Activated T-helper 9 cell treated with anti-CD3 and anti-CD28 coated beads, Interleukin-2, amount 50 U/mL, for 16 hours (primary cell): ENCODE results near the gene WDR7.

Experiments used
- DNase-seq: peaks from one replicate; pipeline ENCODE4 v3.0.0-alpha.2; 2020; ENCODE audit warnings: low read depth

WDR7 gene

DNA sequence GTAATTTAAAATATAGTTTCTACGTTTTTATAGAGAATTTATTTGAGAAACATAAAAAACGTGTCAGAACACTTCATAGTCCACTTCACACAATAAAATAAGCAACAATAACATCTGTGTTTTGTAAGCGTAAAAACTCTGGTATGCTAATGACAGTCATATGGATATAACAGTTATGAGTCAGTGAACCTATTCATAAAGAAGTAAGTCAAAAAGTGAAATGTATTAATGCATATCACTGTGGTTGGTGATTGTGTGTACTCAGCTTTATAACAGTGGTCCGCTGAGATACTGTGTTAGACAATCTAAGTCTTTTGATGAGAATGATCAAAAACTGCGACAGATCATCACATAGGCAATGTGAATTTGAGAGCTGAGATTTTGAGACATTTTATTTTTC, 153.2 kb downstream of the WDR7 start:
- no peak for DNase-seq

DNA sequence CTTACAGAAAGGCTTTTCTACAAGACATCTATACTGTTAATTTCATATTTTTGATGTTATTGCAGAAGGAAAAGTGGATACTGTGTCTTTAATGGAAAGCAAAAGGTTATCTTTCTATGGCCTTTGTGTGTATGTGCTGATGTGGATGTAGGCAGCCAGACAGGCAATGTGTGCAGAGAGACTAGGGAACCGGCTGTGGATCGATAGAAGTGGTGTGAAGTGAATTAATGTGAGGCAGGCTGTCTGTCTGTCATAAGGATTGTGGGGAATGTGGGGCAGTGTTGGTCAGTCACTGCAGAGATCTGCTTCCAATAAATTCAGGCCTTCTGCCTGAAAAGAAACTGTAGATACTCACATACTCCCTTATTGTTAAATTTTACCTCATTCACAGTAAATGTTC, 156.7 kb downstream of the WDR7 start:
- no peak for DNase-seq

DNA sequence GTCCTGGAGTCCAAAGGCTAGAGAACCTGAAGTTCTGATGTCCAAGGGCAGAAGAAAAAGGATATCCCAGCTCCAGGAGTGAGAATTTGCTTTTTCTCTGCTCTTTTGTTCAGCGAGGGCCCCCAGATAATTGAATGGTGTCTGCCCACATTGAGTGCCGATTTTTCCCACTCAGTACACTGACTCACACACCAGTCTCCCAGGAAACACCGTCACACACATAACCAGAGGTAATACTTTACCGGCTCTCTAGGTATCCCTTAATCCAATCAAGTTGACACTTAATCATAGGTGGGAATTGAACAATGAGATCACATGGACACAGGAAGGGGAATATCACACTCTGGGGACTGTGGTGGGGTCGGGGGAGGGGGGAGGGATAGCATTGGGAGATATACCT, 161.5 kb downstream of the WDR7 start:
- no peak for DNase-seq

DNA sequence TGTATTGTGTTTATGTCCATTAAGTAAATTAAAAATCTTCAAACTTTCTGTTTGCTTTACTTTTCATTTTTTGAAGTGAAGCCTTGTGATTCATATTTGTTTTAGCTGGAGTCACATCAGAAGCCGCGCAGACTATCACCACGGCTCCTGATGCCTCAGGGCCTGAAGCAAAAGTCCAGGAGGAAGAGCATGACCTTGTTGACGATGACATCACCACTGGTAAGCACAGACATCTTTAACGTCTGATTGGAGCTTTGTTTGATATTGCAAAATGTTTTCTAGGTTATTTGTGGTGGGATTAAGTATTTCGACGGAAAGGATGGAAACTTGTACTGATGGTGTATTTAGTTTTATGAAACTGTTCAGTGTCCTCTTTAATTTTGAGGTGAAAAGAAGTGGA, 164.8 kb downstream of the WDR7 start:
- DNase-seq = no peak

DNA sequence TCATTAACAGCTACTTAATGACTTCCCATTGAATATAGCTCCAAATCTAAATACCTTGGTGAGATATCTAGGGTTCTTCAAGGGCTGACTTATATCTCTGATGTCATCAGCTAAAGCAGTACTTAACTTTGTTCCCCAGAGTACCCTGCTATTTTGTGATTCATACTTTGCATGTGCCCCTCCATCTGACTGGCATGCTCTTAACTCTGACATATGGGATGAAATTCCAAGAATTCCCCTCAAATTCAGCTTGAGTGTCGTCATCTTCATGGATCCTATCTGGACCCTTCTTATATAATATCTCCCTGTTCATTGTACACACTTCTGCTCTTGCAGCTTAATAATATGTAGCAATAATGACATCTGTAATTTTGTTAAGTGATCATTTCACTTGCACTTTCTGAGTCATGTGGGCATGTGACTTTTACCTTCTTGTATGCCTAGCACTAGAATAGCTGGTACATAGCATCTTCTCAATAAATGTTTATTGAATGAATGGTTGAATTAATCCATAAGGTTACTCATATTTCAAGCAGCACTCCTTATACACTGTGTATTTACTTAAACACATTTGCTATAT, 172.9 kb downstream of the WDR7 start:
- DNase-seq = no peak

DNA sequence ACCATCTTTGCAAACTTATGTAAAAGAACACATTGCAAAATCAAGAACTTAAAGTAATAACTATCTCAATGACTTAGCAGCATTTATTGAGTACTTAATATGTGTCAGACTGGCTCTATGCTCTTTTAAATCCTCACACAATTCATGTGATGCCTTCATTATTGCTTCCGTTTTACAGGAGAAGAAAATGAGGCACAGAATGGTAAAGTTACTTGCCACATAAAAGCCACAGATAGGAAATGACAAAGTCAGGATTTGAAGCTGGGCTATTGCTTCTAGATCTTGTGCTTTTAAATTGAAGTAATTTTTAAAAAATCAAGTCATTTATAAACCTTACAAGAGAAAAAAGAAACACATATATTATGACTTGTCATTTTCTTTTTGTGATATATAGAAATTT, 174.2 kb downstream of the WDR7 start:
- DNase-seq = no peak

DNA sequence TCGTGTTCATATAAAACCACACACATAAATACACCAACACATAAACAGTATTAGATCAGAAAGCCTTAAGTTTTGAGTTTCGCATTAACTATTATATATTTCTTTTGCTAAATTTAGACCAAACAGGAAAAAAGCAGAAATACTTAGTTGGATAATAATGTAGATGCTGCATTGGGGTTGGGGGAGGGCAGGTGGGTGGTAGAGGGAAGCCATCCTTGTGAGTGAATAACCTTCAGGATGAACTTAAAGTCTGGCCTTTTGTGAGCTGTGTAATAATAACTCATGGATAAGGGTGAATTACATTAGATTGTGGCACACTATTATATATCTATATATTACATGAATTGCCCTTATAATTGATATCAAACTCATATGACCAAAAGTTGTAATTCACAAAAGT, 174.7 kb downstream of the WDR7 start:
- DNase-seq = no peak

DNA sequence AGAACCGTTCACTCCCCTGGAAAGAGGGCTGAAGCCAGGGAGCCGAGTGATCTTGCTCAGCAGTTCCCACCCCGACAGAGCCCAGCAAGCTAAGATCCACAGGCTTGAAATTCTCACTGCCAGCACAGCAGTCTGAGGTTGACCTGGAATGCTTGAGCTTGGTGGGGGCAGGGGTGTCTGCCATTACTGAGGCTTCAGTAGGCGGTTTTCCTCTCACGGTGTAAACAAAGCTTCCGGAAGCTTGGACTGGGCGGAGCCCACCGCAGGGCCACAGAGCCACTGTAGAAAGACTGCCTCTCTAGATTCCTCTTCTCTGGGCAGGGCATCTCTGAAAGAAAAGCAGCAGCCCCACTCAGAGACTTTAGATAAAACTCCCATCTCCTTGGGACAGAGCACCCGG, 180.8 kb downstream of the WDR7 start:
- no peak for DNase-seq

DNA sequence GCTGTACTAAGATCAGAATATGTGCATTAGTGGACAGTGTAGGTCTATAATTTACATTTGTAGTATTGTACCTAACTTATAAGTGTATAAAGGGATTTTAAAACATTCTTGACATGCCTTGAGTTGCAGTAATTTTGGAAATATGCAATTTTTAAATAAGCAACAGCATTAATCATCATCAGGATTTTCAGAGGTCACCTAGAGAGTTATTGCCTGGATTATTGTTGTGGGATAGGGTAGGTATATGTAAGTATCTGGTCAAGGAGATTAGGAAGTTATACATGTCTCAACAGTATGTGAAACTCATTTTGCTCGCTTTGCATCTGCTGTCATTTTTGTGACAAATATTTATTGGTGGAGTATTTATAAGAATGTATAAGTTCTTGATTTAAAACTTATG, 184.2 kb downstream of the WDR7 start:
- DNase-seq = no peak

DNA sequence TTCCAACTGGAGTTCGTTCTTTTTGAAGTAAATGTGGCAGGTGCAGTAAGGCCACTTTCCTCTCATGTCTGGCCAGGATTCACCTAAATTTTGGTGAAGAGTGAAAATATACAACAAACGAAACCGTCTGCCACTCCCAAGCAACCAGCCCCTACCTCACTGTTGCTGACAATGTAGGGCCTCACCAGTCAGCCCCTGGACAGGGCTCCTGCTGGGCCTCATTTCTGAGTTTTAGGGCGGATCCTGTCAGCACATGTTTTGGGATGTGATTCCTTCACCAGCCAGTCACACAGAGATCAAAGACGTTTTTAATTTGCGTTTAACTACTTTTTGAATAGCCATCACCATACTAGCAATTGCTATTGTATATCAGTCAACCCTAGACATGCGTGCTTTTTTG, 185.0 kb downstream of the WDR7 start:
- no peak for DNase-seq

DNA sequence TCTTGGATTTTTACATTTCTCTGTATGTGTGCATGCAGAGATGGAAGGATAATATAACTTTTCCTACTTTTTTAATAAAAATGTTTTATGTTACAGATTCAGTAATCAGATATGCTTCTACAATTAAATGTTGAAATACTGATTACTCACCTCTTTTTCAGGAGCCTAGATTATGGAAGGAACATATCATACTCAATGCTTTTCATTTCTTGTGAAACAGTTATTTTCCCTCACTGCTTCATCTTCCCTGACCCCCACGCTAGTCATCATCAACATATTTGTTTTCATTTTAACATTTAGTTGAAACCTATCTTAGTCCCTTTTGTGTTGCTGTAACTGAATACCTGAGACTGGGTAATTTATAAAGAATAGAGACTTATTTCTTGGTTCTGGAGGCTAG, 190.7 kb downstream of the WDR7 start:
- no peak for DNase-seq

DNA sequence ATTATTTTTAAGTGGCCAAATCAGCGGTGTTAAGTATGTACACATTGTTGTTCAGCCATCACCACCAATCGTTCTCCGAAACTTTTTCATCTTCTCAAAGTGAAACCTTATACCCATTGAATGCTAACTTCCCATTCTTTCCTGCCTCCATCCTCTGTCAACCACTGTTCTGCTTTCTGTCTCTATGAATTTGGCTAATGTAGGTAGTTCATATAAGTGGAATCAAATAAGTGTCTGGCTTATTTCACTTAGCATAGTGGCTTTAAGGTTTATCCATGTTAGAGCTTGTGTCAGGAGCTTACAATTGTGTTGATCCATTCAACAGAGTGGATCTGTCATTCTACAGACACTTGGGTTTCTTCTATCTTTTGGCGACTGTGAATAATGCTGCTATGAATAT, 192.1 kb downstream of the WDR7 start:
- no peak for DNase-seq

DNA sequence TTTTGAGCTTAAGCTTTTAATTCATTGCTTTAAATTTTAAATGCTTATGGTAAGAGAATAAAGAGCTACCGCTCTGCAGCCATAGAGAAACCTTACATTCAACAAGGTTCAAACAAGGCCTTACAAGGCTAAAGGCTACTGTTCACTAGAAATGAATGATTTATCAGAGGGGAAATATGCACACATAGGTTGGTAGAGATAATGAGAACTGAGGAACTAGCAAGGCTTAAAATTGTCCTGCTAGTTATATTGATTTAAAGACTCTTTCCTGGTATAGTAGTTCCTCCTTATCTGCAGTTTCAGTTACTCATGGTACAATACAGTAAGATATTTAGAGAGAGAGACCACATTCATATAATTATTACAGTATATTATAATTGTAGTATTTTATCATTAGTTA, 193.4 kb downstream of the WDR7 start:
- no peak for DNase-seq

DNA sequence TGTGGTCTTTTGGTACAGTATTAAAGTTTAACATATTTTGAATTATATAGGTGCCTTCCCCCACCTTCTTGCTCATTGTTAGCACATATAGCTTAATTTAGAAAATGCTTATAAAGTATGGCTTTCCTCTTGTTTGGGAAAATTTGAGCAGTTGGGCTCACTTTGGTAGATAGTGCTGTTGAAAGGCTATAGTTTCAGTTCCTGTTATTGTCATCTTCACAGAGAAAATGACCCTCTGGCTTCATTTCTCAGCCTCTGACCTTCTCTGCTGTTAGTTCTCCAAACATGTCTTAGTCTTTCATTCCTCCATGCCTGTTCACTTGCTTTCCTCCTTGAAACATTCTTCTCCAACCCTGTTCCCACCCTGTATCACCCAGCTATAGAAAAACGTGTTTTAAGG, 200.6 kb downstream of the WDR7 start:
- no peak for DNase-seq

DNA sequence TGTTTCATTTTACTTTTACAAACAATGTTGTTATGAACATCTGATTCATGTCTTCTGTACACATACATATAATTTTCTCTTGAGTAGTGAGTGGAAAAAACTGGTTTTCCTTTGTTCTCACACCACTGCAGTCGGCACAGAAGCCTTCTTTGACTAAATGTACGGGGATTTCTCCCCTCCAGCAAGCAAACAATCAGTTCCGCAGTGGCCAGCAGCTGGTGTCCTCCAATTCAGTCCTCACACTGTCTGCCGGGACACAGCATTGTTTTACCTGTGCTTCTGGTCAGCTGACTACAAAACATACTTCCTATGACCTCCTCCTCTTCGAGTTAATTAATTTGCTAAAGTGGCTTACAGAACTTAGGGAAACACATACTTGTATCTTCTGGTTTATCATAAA, 202.8 kb downstream of the WDR7 start:
- no peak for DNase-seq

DNA sequence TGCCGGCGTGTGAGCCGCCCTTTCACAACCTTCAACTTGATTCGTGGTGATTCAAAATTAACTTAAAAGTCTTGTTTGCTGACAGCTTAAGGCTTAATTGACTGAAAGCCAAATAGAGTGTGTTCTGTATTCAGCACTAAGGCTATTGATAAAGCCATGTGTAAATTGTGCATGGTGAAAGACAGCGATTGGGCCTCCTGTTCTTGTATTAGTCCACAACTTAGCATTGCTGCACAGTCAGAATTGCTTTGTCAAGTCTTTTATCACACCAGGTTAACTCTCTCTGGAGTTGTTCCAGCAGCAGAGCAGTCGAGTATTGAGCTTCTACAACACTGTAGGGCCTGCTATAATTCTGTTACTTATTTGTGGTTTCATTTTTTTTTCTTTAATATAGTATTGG, 210.1 kb downstream of the WDR7 start:
- no peak for DNase-seq

DNA sequence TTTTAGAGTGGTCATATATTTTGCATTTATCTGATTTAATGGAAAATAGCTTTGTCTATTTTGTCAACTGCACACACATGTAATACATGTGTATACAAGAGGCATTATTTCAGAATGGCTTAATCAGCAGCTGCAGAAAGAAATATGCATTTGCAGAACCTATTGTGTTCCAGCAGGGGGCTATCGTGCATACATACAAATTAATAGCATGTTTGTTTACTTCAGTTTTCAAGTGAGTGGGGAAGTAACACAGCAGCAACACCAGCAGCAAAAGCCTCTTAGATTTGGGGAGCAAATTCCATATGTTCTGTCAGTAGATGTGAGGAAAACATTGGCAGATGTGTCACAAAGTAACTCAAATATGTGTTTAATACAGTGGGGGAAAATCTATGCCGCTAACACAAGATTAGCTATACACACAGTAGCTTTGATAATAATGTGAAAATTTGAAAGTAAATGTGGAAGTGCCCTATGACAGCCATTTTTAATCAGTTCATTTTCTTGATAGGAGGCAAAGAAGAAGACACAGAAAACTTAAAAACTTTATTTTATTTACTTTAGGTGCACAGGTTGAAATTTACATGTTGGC, 218.1 kb downstream of the WDR7 start:
- DNase-seq = no peak

DNA sequence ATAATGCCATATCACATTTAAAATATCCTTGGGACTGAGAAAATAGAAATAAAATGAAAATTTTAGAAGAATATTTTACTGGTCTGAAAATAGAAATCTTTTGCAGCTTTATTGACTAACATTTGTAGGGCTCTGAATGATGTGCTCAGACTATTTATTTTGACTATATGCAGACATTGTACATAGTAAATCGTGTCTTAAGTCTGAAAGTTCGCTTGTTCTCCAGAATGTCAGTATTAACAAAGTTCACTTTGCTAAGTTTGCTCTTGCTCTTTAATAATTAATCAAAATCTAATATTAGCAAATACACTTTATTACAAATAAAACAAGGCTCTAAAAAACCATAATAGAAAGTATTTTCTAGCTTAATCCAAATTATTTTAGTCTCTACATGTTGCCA, 219.8 kb downstream of the WDR7 start:
- no peak for DNase-seq

DNA sequence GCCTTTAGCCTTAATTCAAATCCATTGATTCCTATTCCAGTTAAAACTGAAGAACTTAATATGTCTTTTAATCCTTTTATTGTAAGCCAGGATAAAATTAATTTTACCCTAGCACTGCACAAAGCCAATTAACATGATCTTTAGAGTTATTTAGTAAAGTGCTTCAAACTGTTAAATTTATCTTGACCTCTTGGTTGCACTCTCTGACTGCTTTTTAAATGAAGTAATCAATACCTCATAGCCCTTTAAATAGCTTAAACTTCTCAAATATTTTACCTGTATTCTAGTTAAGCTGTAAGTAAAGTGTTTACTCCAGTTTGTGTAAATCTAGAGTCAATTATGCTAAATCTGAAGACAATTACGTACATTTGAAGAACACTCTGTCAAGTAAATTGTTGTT, 221.0 kb downstream of the WDR7 start:
- DNase-seq = no peak

DNA sequence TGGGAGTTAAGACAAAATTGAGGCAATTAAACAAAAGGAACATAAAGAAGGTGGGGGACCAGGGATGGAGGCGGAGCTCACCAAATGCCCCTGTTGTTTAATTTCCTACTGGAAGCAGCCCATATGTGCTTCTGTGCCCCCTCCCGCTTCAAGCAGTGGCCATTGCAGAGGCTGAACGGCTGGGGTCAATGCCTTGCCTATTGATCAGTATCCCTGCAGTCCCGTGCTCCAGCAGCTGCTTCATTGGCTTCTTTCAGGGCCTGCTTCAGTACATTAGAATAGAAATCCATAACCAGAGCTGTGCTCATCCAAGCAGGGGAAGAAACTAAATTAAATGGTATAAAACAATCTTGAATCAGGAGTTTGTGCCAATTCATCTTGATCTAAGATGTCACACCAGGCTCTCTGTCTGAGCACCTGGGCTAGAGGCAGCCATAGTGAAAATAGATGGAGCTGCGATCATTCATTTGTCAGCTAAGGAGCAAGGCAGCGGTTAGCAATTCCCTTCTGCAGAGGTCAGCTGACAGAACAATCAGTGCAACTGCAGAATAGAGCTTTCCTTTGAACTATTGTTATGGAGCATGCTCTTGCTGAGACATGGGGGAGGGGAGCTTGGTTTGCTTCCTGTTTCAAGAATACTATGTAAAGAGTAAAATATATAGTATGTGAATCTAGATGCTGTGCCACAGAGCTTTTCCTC, 222.4 kb downstream of the WDR7 start:
- no peak for DNase-seq

DNA sequence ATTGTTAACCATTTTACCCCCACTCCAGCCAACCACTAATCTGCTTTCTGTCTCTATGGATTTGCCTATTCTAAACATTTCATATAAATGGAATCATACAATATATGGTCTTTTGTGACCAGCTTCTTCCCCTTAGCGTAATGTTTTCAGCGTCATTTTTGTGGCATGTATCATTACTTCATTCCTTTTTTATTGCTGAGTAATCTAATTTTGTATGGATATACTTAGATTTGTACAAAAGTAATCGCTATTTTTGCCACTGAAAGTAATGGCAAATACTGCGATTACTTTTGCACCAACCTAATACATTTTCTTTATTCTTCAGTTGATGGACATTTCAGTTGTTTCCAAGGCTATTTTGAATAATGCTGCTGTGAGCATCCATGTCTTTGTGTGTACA, 227.6 kb downstream of the WDR7 start:
- DNase-seq = no peak

DNA sequence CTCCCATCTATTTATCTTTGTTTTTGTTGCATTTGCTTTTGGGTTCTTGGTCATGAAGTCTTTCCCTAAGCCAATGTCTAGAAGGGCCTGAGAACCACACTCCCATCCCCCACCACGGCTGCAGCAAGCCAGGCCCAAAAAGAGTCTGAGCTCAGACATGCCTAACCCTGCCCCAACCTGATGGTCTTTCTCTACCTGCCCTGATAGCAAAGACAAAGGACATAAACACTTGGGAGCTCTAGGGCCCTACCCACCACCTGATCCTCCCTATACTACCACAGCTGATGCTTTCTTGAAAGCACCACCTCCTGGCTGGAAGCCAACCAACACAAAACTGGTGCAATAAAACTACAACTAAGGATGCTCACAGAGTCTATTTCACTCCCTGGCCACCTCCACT, 233.4 kb downstream of the WDR7 start:
- no peak for DNase-seq

DNA sequence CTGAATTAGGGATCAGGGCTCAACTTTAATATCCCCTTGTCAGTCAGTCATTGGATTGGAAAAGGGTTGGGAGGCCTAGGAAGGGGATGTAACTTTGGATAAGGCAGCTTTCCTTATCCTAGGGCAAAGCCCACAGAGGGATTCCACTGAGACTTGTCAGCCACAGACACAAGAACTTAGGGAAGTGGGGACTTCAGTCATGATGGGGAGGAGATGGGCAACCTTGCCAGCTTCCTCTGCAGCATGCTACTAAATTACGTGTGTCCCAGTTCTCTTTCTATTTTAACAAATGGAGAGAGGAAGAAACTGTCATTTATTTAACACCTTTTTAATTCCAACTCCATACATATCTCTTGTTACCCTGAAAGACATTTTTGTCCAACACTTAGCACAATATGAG, 237.8 kb downstream of the WDR7 start:
- no peak for DNase-seq

DNA sequence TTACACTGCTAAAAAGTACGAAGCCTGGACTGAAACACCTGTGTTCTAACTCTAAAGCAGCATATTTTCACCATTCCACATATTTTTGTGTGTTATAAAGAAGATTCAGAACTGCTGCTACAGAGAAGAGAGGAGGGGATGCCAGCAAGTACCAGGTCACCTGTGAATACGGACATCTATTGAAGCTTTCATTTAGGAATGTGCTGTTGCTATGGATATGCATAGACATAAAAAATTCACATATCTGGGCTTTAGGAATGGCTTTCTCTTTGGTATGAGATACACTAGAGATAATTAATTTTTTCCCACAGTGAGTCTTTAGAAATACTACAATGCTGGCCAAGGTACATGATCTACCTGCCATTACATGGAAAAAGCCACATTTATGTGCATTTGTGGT, 238.5 kb downstream of the WDR7 start:
- DNase-seq = no peak
